ENCODE measurements around the gene CNMD. TPM values are rescaled to one million over a fixed set of nuclear protein-coding genes. Genes with fewer than 3 reads are reported as not detected.

The CNMD gene
- polyA plus RNA-seq, 2 of the 4 experiments (the other 2 are of a cell fraction), result not detected

DNA sequence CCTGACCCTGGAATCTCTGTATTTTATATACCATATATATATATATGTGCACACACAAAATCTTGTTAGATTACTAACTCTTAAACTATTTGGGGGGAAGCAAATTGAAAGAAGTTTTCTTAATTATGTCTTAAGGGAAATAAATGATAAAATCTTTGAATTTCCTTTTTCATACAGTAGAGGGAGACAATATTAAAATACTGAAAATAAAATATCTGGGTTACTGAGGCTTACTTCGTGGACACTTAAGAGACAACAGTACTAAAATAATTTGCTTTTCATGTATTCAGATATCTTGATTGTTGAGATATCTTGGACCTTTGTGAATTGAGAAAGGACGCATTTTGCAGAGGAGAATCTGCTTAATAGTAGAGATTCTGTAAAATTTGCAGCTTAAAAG lies 69.9 kb downstream of the CNMD start:
- DNase-seq (ENCODE audit: low read depth in 1 of 2, low spot score in 1 of 2) (no peak), FAIRE-seq (no peak), ATAC-seq (no peak)
- TF ChIP-seq, protein P1, sequence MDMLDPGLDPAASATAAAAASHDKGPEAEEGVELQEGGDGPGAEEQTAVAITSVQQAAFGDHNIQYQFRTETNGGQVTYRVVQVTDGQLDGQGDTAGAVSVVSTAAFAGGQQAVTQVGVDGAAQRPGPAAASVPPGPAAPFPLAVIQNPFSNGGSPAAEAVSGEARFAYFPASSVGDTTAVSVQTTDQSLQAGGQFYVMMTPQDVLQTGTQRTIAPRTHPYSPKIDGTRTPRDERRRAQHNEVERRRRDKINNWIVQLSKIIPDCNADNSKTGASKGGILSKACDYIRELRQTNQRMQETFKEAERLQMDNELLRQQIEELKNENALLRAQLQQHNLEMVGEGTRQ (IDR thresholded peaks at IDR 0.05), result no peak
- TF ChIP-seq ZFP36 (IDR thresholded peaks at IDR 0.05; ENCODE audit: borderline replicate concordance, partially characterized antibody) (no peak), JUN (IDR thresholded peaks at IDR 0.05) (no peak), KDM5A (IDR thresholded peaks at IDR 0.05) (no peak), RFX5 (IDR thresholded peaks at IDR 0.05) (no peak), PHF8 (IDR thresholded peaks at IDR 0.05; ENCODE audit: borderline replicate concordance, low read depth) (no peak), HOXB13 (CRISPR knock-in tag; IDR thresholded peaks at IDR 0.05; ENCODE audit: low read depth) (no peak), MAFK (IDR thresholded peaks at IDR 0.05; ENCODE audit: partially characterized antibody) (no peak), ZC3H11A (IDR thresholded peaks at IDR 0.05) (no peak), HDAC2 (IDR thresholded peaks at IDR 0.05) (no peak), SREBF2 (IDR thresholded peaks at IDR 0.05) (no peak), RCOR1 (IDR thresholded peaks at IDR 0.05; ENCODE audit: low read depth, low read length) (no peak), SMC3 (IDR thresholded peaks at IDR 0.05) (no peak), MAZ (IDR thresholded peaks at IDR 0.05; ENCODE audit: borderline replicate concordance, low read depth, low read length) (no peak), HOXA7 (CRISPR knock-in tag; IDR thresholded peaks at IDR 0.05) (no peak), JUNB (IDR thresholded peaks at IDR 0.05) (no peak), EHMT2 (IDR thresholded peaks at IDR 0.05; ENCODE audit: low read depth) (no peak)
- TF ChIP-seq, protein P2, sequence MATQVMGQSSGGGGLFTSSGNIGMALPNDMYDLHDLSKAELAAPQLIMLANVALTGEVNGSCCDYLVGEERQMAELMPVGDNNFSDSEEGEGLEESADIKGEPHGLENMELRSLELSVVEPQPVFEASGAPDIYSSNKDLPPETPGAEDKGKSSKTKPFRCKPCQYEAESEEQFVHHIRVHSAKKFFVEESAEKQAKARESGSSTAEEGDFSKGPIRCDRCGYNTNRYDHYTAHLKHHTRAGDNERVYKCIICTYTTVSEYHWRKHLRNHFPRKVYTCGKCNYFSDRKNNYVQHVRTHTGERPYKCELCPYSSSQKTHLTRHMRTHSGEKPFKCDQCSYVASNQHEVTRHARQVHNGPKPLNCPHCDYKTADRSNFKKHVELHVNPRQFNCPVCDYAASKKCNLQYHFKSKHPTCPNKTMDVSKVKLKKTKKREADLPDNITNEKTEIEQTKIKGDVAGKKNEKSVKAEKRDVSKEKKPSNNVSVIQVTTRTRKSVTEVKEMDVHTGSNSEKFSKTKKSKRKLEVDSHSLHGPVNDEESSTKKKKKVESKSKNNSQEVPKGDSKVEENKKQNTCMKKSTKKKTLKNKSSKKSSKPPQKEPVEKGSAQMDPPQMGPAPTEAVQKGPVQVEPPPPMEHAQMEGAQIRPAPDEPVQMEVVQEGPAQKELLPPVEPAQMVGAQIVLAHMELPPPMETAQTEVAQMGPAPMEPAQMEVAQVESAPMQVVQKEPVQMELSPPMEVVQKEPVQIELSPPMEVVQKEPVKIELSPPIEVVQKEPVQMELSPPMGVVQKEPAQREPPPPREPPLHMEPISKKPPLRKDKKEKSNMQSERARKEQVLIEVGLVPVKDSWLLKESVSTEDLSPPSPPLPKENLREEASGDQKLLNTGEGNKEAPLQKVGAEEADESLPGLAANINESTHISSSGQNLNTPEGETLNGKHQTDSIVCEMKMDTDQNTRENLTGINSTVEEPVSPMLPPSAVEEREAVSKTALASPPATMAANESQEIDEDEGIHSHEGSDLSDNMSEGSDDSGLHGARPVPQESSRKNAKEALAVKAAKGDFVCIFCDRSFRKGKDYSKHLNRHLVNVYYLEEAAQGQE (IDR thresholded peaks at IDR 0.05), result no peak
- TF ChIP-seq, protein P3, sequence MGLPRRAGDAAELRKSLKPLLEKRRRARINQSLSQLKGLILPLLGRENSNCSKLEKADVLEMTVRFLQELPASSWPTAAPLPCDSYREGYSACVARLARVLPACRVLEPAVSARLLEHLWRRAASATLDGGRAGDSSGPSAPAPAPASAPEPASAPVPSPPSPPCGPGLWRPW (IDR thresholded peaks at IDR 0.05), result no peak
- TF ChIP-seq, protein P4, sequence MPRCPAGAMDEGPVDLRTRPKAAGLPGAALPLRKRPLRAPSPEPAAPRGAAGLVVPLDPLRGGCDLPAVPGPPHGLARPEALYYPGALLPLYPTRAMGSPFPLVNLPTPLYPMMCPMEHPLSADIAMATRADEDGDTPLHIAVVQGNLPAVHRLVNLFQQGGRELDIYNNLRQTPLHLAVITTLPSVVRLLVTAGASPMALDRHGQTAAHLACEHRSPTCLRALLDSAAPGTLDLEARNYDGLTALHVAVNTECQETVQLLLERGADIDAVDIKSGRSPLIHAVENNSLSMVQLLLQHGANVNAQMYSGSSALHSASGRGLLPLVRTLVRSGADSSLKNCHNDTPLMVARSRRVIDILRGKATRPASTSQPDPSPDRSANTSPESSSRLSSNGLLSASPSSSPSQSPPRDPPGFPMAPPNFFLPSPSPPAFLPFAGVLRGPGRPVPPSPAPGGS (IDR thresholded peaks at IDR 0.05), result no peak
- ChIA-PET POLR2A (no interaction called here), CTCF (no interaction called here)
- Histone ChIP-seq H3K4me3 (no peak overlapping the region), H3K9me3 (no peaks in the 10 kb centered on the region), H3K4me2 (no peak overlapping the region), H3K4me1 (no peaks in the 10 kb centered on the region), H3K27ac (no peak overlapping the region)
- 87% methylated on average over 2 of the region's 2 CpGs for WGBS (ENCODE audit: missing lambda C conversion rate)

DNA sequence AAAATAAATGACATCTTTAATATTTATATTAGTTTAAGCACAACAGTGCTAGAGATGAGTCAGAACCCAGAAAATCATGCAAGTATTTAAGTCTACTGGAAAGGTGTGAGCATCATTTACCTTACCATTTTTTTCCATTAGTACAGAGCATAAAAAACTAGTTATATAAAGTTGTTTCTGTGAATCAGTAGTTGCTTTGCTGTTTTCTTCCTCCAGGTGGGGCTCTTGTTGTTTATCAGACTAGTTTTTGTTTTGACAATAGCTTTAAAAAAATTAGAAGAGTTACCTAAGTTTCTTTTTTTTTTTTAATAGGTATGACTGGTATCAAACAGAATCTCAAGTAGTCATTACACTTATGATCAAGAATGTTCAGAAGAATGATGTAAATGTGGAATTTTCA lies 74.3 kb downstream of the CNMD start:
- Histone ChIP-seq H3K9me3 (no peaks in the 10 kb centered on the region), H3K4me2 (no peak overlapping the region), H3K4me1 (no peaks in the 10 kb centered on the region), H3K27ac (no peak overlapping the region), H3K4me3 (no peak overlapping the region)
- ChIA-PET POLR2A (interaction anchor here (1.0 kb wide), 1 partner anchor 13 kb away, joined by 3 read pairs; the partner anchor contains the start of gene SUGT1), CTCF (interaction anchor here (0.6 to 2.6 kb wide), 10 partner anchors 9 to 303 kb away, joined by 3 to 20 read pairs (median 4); partner anchors contain the start of gene SUGT1)
- peak; percentile 14 to 17; a peak in 1 of 5 replicates for TF ChIP-seq RAD21 (conservative IDR thresholded peaks at IDR 0.05 in 1 of 2, IDR thresholded peaks at IDR 0.05 in 1 of 2)
- TF ChIP-seq SMC3 (IDR thresholded peaks at IDR 0.05), result no peak
- no peak for TF ChIP-seq SREBF2 (IDR thresholded peaks at IDR 0.05)
- TF ChIP-seq, protein P3 (IDR thresholded peaks at IDR 0.05), result no peak
- TF ChIP-seq NPAS2 (CRISPR knock-in tag; IDR thresholded peaks at IDR 0.05; ENCODE audit: borderline replicate concordance), result no peak
- TF ChIP-seq ESRRA (IDR thresholded peaks at IDR 0.05; ENCODE audit: borderline replicate concordance, low read length), result no peak
- TF ChIP-seq, protein P5, sequence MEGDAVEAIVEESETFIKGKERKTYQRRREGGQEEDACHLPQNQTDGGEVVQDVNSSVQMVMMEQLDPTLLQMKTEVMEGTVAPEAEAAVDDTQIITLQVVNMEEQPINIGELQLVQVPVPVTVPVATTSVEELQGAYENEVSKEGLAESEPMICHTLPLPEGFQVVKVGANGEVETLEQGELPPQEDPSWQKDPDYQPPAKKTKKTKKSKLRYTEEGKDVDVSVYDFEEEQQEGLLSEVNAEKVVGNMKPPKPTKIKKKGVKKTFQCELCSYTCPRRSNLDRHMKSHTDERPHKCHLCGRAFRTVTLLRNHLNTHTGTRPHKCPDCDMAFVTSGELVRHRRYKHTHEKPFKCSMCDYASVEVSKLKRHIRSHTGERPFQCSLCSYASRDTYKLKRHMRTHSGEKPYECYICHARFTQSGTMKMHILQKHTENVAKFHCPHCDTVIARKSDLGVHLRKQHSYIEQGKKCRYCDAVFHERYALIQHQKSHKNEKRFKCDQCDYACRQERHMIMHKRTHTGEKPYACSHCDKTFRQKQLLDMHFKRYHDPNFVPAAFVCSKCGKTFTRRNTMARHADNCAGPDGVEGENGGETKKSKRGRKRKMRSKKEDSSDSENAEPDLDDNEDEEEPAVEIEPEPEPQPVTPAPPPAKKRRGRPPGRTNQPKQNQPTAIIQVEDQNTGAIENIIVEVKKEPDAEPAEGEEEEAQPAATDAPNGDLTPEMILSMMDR (IDR thresholded peaks at IDR 0.05), result peak; percentile 39; the same call in 2 of the 3 replicates
- TF ChIP-seq POLR2A (IDR thresholded peaks at IDR 0.05; ENCODE audit: low read length), result no peak
- no peak for ATAC-seq
- FAIRE-seq, result no peak
- peak; percentile 7 to 10 for DNase-seq (ENCODE audit: low read depth in 1 of 2, low spot score in 1 of 2)
